ENCODE results near the gene FASTK.

The FASTK gene

DNA sequence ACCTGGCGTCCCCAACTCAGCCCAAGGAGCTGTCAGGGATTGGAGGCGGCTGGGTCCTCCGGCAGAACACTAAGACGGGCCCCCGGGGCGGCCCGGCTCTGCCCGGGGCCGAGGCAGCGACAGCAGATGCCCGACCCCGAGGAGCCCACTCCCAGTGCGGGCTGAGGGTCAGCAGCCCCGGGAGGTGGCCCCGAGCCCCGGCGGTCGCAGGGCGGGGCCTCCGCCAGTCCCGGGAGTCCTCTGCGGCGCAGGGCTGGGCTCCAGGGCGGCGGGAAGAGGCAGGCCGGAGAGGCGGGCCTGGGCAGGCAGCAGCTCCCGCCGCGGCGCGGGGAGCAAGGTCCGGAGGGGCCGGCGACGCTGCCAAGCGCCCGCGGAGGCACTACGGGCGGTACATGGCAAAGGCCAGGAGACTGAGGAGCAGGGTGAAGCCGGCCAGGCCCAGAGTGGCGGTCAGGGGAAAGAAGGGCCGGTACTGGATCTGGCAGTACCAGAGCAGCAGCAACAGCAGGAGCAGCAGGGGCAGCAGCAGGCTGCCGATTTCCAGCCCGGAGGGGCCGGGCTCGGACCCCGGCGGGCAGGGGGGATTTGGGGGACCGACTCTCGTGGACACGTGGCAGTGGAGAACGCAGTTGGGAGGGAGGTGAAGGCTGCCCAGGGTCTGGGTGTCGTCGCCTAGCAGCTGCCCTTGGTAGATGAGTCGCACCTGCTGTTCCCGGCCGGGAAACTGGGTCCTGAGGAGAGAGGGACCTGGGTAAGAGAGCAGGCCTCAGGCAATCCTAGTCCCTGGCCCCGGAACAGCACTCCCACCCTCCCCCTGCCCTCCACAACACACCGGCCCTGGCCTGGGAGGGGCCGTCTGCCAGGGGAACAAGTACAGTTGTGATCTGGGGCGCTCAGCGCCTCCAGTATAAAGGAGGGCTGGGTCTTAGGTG lies 827 bp upstream of the FASTK start:
- no peak for DNase-seq
- H3K27me3 ChIP-seq (replicated peaks; ENCODE audit: control insufficient read depth, insufficient read depth, low read length, poor library complexity, severe bottlenecking), result no peaks in the 10 kb centered on the region
- peaks cover 10% of the 10 kb centered on the region for H3K36me3 ChIP-seq (ENCODE audit: control insufficient read depth, insufficient read depth, low read length)
- H3K27ac ChIP-seq (ENCODE audit: insufficient read depth, low read length, poor library complexity, severe bottlenecking), result peak overlapping the region; percentile 89
- peaks cover 44% of the 10 kb centered on the region for H3K4me1 ChIP-seq (ENCODE audit: control insufficient read depth, insufficient read depth, low read length, poor library complexity, severe bottlenecking)
- H3K9me3 ChIP-seq (ENCODE audit: control insufficient read depth, low read length), result no peaks in the 10 kb centered on the region
- H3K4me3 ChIP-seq (ENCODE audit: insufficient read depth, low read depth, low read length, poor library complexity, severe bottlenecking), result peak overlapping the region; percentile 93

DNA sequence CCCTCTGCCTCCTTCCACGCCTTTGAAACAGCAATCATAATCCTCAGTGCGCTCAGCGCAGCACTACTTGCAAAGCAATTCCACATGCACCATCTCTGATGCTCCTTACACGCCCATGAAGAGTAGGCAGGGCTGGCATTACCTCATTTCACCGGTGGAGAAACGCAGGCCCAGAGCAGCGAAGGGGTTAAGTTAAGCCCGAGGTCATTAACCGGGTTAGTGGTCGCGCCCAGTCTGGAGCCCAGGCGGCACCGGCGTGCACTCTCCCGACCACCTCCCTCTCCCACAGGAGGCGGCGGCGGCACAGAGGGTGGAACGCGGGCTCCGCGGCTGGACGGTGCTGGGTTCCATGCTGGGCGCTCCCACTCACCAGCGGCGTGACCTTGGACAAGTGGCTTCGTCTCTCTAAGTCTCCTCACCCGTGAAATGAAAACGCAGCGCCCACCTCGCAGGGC lies 515 bp downstream of the FASTK start:
- Histone ChIP-seq H3K27me3 (replicated peaks; ENCODE audit: control insufficient read depth, insufficient read depth, low read length, poor library complexity, severe bottlenecking) (no peaks in the 10 kb centered on the region), H3K4me3 (ENCODE audit: insufficient read depth, low read depth, low read length, poor library complexity, severe bottlenecking) (peak overlapping the region; percentile 93), H3K9me3 (ENCODE audit: control insufficient read depth, low read length) (no peaks in the 10 kb centered on the region), H3K36me3 (ENCODE audit: control insufficient read depth, insufficient read depth, low read length) (peaks cover 23% of the 10 kb centered on the region), H3K4me1 (ENCODE audit: control insufficient read depth, insufficient read depth, low read length, poor library complexity, severe bottlenecking) (peaks cover 38% of the 10 kb centered on the region), H3K27ac (ENCODE audit: insufficient read depth, low read length, poor library complexity, severe bottlenecking) (peak overlapping the region; percentile 89)
- no peak for DNase-seq

DNA sequence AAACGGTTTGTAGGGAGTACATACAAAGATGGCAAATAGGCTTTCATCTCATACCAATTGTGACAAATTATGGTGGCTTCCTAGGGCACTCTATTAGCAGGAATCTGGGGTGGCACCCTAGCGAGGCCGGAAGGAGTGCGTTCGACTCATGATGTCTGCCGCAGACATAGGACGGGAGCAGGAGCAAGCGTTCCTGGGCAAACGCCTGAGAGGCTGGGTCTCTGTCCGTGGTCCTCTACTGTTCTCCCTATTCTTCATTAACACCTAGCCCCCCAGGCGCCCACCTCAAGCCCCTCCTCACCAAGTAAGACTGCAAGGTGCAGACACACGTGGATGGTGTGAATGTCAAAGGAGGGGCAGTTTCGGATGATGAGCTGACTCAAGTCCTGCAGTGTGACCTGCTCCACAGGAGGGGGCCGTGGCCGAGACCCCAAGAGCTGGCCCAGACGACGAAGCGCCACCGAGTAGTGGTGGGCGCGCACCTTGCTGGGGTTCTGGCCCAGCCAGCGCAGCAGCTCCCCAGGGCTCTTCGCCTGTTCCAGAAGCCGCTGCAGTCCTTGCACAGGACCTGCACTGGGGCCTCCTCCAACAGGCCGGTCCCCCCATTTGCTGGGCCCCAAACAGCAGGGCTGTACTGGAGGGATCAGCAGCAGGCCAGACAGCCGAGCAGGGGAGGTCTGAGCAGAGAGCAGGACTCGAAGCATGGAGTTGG lies 1.3 kb downstream of the FASTK start:
- Histone ChIP-seq H3K27ac (ENCODE audit: insufficient read depth, low read length, poor library complexity, severe bottlenecking) (peak overlapping the region; percentile 89), H3K36me3 (ENCODE audit: control insufficient read depth, insufficient read depth, low read length) (peaks cover 30% of the 10 kb centered on the region), H3K4me3 (ENCODE audit: insufficient read depth, low read depth, low read length, poor library complexity, severe bottlenecking) (peak overlapping the region; percentile 93), H3K9me3 (ENCODE audit: control insufficient read depth, low read length) (no peaks in the 10 kb centered on the region), H3K27me3 (replicated peaks; ENCODE audit: control insufficient read depth, insufficient read depth, low read length, poor library complexity, severe bottlenecking) (no peaks in the 10 kb centered on the region), H3K4me1 (ENCODE audit: control insufficient read depth, insufficient read depth, low read length, poor library complexity, severe bottlenecking) (peaks cover 38% of the 10 kb centered on the region)
- DNase-seq, result no peak

DNA sequence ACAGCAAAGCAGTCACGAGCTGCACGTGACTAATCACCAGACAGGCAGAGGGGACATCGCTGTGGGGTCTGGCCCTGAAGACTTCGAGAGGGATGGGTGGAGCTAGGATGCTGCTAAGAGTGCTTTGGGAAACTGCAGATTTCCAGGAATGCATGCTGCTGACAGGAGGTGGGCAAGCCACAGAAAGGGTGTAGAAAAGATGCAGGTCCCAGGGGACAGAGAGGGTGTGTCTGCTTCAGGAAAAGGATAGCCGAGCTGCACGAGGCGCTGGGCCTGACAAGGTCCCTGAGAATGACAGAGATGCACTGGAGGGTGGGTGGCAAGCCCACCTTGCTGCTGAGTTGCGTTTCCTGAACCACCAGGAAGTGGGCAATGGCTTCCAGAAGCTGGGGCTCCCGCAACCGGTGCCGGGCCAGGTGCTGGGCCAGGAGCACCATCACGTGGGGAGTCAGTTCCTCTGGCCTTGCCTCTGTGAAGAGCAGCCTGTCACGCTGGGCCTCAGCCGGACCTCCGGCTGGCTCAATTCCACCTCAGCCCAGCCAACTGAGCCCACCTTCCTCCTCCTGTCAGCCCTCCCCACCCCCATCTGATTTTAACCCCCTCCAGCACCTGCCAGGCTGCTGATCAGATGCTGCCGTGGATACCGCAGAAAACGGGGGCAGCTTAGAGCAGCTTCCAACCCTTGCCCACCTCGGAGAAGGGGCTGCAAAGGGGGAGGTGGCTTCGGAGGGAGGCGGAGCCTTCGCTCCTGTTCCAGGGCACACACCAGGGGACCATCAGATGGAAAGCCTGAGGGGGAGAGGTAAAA lies 2.2 kb downstream of the FASTK start:
- DNase-seq, result no peak
- Histone ChIP-seq H3K36me3 (ENCODE audit: control insufficient read depth, insufficient read depth, low read length) (peaks cover 37% of the 10 kb centered on the region), H3K4me1 (ENCODE audit: control insufficient read depth, insufficient read depth, low read length, poor library complexity, severe bottlenecking) (peaks cover 30% of the 10 kb centered on the region), H3K4me3 (ENCODE audit: insufficient read depth, low read depth, low read length, poor library complexity, severe bottlenecking) (no peak overlapping the region), H3K27ac (ENCODE audit: insufficient read depth, low read length, poor library complexity, severe bottlenecking) (no peak overlapping the region), H3K9me3 (ENCODE audit: control insufficient read depth, low read length) (no peaks in the 10 kb centered on the region), H3K27me3 (replicated peaks; ENCODE audit: control insufficient read depth, insufficient read depth, low read length, poor library complexity, severe bottlenecking) (no peaks in the 10 kb centered on the region)

DNA sequence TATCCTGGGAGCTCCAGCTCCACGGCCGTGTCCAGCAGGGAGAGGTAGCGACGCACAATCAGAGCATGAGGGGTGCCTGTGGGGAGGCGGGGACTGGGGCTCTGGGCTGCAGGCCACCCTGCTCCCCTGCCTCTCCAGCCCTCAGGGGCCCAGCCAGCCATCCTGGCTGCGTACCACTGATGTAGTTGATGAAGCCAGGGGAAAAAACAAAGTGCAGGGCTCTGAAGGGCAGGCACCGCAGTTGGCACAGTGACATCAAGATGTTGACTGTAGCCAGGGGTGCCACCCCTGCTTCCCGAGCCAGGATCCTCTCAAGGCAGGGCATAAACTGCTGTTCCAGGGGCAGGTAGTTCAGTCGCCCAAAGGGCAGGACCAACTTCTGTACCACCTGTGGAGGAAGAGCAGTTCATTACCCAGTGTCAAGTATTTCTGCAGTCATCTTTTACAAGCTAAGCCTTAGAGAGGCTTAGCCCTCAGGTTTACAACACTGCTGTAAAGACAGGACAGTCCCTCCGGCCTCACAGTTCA lies 2.8 kb downstream of the FASTK start:
- H3K27me3 ChIP-seq (replicated peaks; ENCODE audit: control insufficient read depth, insufficient read depth, low read length, poor library complexity, severe bottlenecking), result no peaks in the 10 kb centered on the region
- no peak overlapping the region for H3K4me3 ChIP-seq (ENCODE audit: insufficient read depth, low read depth, low read length, poor library complexity, severe bottlenecking)
- peaks cover 30% of the 10 kb centered on the region for H3K4me1 ChIP-seq (ENCODE audit: control insufficient read depth, insufficient read depth, low read length, poor library complexity, severe bottlenecking)
- H3K9me3 ChIP-seq (ENCODE audit: control insufficient read depth, low read length), result no peaks in the 10 kb centered on the region
- DNase-seq, result no peak
- H3K27ac ChIP-seq (ENCODE audit: insufficient read depth, low read length, poor library complexity, severe bottlenecking), result no peak overlapping the region
- H3K36me3 ChIP-seq (ENCODE audit: control insufficient read depth, insufficient read depth, low read length), result peaks cover 37% of the 10 kb centered on the region

DNA sequence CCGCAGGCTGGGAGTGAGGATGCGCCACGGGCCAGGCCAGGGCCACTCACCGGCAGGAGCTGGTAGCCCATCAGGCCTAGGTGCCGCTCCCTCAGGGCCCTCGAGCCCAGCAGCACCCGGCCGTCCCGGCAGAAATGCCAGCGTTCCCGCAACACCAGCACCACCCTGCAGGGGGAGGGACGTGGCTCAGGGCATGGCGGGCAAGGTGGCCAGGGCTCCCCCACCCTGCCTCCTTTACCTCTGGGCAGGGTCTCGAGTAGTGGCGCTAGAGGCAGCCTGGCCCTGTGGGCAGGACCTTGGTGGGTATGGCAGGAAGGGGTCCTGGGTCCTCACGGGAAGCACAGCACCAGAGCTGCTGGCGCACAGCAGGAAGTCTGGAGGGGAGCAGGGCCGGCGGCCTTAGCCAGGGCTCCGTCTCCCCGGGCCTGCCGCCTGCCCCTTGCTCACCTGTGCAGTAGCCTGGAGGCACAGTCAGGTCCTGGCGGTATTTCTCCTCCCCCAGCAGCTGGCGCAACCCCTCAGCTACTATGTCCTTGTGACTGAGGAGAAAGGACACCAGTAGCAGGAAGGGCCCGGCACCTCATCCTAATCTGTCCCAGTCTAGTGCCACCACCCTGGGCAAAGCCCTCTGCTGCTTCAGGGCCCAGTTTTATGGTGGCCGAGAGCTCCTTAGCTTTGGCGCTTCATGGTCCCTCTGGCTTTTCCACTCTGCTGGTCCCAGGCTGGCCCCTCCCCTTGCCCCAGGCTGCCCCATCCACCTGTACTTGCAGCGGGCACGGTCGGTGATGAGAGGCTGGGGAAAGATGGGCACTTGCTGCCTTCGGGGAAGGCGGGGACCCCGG lies 3.5 kb downstream of the FASTK start:
- H3K4me3 ChIP-seq (ENCODE audit: insufficient read depth, low read depth, low read length, poor library complexity, severe bottlenecking), result no peak overlapping the region
- no peaks in the 10 kb centered on the region for H3K27me3 ChIP-seq (replicated peaks; ENCODE audit: control insufficient read depth, insufficient read depth, low read length, poor library complexity, severe bottlenecking)
- DNase-seq, result no peak
- peaks cover 38% of the 10 kb centered on the region for H3K36me3 ChIP-seq (ENCODE audit: control insufficient read depth, insufficient read depth, low read length)
- H3K9me3 ChIP-seq (ENCODE audit: control insufficient read depth, low read length), result no peaks in the 10 kb centered on the region
- H3K4me1 ChIP-seq (ENCODE audit: control insufficient read depth, insufficient read depth, low read length, poor library complexity, severe bottlenecking), result peaks cover 23% of the 10 kb centered on the region
- no peak overlapping the region for H3K27ac ChIP-seq (ENCODE audit: insufficient read depth, low read length, poor library complexity, severe bottlenecking)

DNA sequence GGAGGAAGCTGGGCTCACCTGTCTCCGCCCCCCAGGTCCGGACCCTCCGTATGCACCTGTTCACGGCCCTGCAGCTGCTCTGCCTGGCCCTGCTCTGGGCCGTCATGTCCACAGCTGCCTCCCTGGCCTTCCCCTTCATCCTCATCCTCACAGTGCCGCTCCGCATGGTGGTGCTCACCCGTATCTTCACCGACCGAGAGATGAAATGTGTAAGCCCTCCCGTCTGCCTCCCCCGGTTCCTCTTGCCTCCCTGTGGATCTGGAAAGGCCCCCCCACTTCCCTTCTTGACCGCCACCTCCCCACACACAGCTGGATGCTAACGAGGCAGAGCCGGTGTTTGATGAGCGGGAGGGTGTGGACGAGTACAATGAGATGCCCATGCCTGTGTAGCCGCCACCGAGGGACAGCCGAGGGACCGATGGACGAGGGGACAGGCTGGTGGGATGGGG lies 4.6 kb downstream of the FASTK start:
- Histone ChIP-seq H3K4me1 (ENCODE audit: control insufficient read depth, insufficient read depth, low read length, poor library complexity, severe bottlenecking) (peaks cover 13% of the 10 kb centered on the region), H3K4me3 (ENCODE audit: insufficient read depth, low read depth, low read length, poor library complexity, severe bottlenecking) (no peak overlapping the region), H3K27ac (ENCODE audit: insufficient read depth, low read length, poor library complexity, severe bottlenecking) (no peak overlapping the region), H3K9me3 (ENCODE audit: control insufficient read depth, low read length) (no peaks in the 10 kb centered on the region), H3K36me3 (ENCODE audit: control insufficient read depth, insufficient read depth, low read length) (peaks cover 46% of the 10 kb centered on the region), H3K27me3 (replicated peaks; ENCODE audit: control insufficient read depth, insufficient read depth, low read length, poor library complexity, severe bottlenecking) (no peaks in the 10 kb centered on the region)
- DNase-seq, result no peak

DNA sequence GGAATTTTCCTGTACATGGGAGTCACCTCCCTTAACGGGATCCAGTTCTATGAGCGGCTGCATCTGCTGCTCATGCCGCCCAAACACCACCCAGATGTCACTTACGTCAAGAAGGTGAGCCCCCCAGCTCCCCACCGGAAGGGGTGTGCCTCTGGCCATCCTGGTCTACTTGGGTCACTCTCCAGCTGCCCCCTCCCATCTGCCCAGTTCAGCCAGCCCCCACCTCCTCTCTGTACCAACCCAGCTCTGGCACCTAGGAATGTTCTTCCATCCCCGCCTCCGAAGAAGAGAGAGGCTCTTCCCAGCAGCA lies 5.0 kb downstream of the FASTK start:
- no peaks in the 10 kb centered on the region for H3K27me3 ChIP-seq (replicated peaks; ENCODE audit: control insufficient read depth, insufficient read depth, low read length, poor library complexity, severe bottlenecking)
- H3K9me3 ChIP-seq (ENCODE audit: control insufficient read depth, low read length), result no peaks in the 10 kb centered on the region
- H3K36me3 ChIP-seq (ENCODE audit: control insufficient read depth, insufficient read depth, low read length), result peaks cover 50% of the 10 kb centered on the region
- H3K4me3 ChIP-seq (ENCODE audit: insufficient read depth, low read depth, low read length, poor library complexity, severe bottlenecking), result no peak overlapping the region
- no peak overlapping the region for H3K27ac ChIP-seq (ENCODE audit: insufficient read depth, low read length, poor library complexity, severe bottlenecking)
- no peak for DNase-seq
- H3K4me1 ChIP-seq (ENCODE audit: control insufficient read depth, insufficient read depth, low read length, poor library complexity, severe bottlenecking), result peaks cover 9% of the 10 kb centered on the region
